B cell (primary cell): ENCODE data around the gene IGSF3. TPM values are rescaled to one million over a fixed set of nuclear protein-coding genes. Genes with fewer than 3 reads are reported as not detected.
"Not testable (repeated sequence)": the region's sequence is repeated elsewhere in the genome, so short reads cannot be mapped to it uniquely, and the experiment has no call there.

Source experiments
- ATAC-seq: fragments of 200-7000 bp; cut with Tn5 transposase; one replicate; pipeline ENCODE4 v1.10.0; 2021; ENCODE audit warnings: low read depth, mild to moderate bottlenecking, moderate number of reproducible peaks, moderate library complexity
- CTCF ChIA-PET: fragments of 350-600 bp; sonication (Branson Sonifier 250); formaldehyde crosslinking; loops from one replicate; lab custom pipeline; 2021; ENCODE audit warnings: antibody characterized with exemption, inconsistent platforms; lab: Charles Lee
- POLR2A ChIA-PET: fragments of 350-600 bp; sonication (Branson Sonifier 250); formaldehyde crosslinking; loops from one replicate; lab custom pipeline; 2021; ENCODE audit warnings: antibody characterized with exemption; lab: Charles Lee
- DNase-seq: peaks from one replicate; pipeline ENCODE4 v3.0.0; 2013
- H2AFZ ChIP-seq: 2 replicates; pipeline ENCODE4 v1.6.1; 2012; ENCODE audit warnings: mild to moderate bottlenecking, low read depth, low read length; ENCODE audit not compliant: insufficient read depth, poor library complexity, severe bottlenecking
- H3K27ac ChIP-seq, 2 donors: 1 replicate in 1 of 2; 2 replicates in 1 of 2; pipeline ENCODE4 v1.5.1; 2012 to 2013; ENCODE audit warnings: low read length in 2 of 2, mild to moderate bottlenecking in 2 of 2, moderate library complexity in 1 of 2
- H3K27me3 ChIP-seq, 4 experiments: fragments of 200-600 bp in 1 of 4; sonication (generic) in 1 of 4; replicated peaks in 1 of 4; 1 replicate in 2 of 4; 2 replicates in 2 of 4; pipeline versions ENCODE4 v1.6.1 to v1.7.0; 2013 to 2016; ENCODE audit warnings: low read length in 3 of 4, mild to moderate bottlenecking in 2 of 4, mixed read lengths in 1 of 4, moderate library complexity in 1 of 4; ENCODE audit not compliant: insufficient read depth in 4 of 4, control insufficient read depth in 3 of 4; ENCODE audit errors: control extremely low read depth in 1 of 4
- H3K36me3 ChIP-seq, 2 experiments: replicated peaks in 1 of 2; 1 replicate in 1 of 2; 2 replicates in 1 of 2; pipeline versions ENCODE4 v1.6.1 to v1.7.1; 2013; ENCODE audit warnings: low read length in 1 of 2; ENCODE audit not compliant: insufficient read depth in 2 of 2, control insufficient read depth in 1 of 2; ENCODE audit errors: control extremely low read depth in 1 of 2, extremely low read depth in 1 of 2
- H3K4me1 ChIP-seq, 2 donors: fragments of 200-600 bp in 1 of 2; sonication (generic) in 1 of 2; 1 replicate in 1 of 2; 2 replicates in 1 of 2; pipeline versions ENCODE4 v1.5.1 to v1.6.1; 2013 to 2017; ENCODE audit warnings: low read length in 2 of 2; ENCODE audit not compliant: control insufficient read depth in 2 of 2, insufficient read depth in 2 of 2
- H3K4me2 ChIP-seq: replicated peaks from 2 replicates; pipeline ENCODE3; 2012; ENCODE audit warnings: mild to moderate bottlenecking, low read depth, low read length; ENCODE audit not compliant: poor library complexity, severe bottlenecking
- H3K4me3 ChIP-seq, 5 experiments: fragments of 200-600 bp in 1 of 5; sonication (generic) in 1 of 5; 1 replicate in 3 of 5; 2 replicates in 2 of 5; pipeline versions ENCODE4 v1.5.1 to v1.7.0; 2011 to 2016; ENCODE audit warnings: low read length in 4 of 5, mild to moderate bottlenecking in 4 of 5, low read depth in 2 of 5, control low read depth in 1 of 5, moderate library complexity in 1 of 5; ENCODE audit not compliant: insufficient read depth in 1 of 5; ENCODE audit errors: control extremely low read depth in 1 of 5, extremely low read depth in 1 of 5
- H3K79me2 ChIP-seq: fragments of 200-600 bp; sonication (generic); one replicate; pipeline ENCODE4 v1.6.0; 2016; ENCODE audit warnings: low read length; ENCODE audit not compliant: control insufficient read depth, insufficient read depth
- H3K9ac ChIP-seq: fragments of 200-600 bp; sonication (generic); 2 replicates; pipeline ENCODE4 v1.6.1; 2017; ENCODE audit warnings: mild to moderate bottlenecking, low read length, moderate library complexity
- H3K9me3 ChIP-seq, 3 donors: one replicate each; pipeline versions ENCODE4 v1.6.1 to v1.7.1; 2013; ENCODE audit warnings: low read length in 2 of 3; ENCODE audit not compliant: control insufficient read depth in 2 of 3, insufficient read depth in 1 of 3; ENCODE audit errors: control extremely low read depth in 1 of 3
- H4K20me1 ChIP-seq: 2 replicates; pipeline ENCODE4 v1.6.0; 2012; ENCODE audit warnings: mild to moderate bottlenecking, low read length; ENCODE audit not compliant: insufficient read depth, control insufficient read depth, poor library complexity, severe bottlenecking
- H3K27ac Mint-ChIP-seq: one replicate; pipeline ENCODE4 v1.8.0; 2021; ENCODE audit warnings: mixed read lengths
- H3K27me3 Mint-ChIP-seq: one replicate; pipeline ENCODE4 v1.8.0; 2021; ENCODE audit warnings: mixed read lengths
- H3K4me1 Mint-ChIP-seq: one replicate; pipeline ENCODE4 v1.8.0; 2021; ENCODE audit warnings: mixed read lengths
- H3K4me3 Mint-ChIP-seq: one replicate; pipeline ENCODE4 v1.8.0; 2021; ENCODE audit warnings: mixed read lengths
- H3K9me3 Mint-ChIP-seq: one replicate; pipeline ENCODE4 v1.8.0; 2022; ENCODE audit warnings: mixed read lengths; ENCODE audit not compliant: insufficient read depth
- WGBS: methylation state at CpG from one replicate; pipeline ENCODE4 v1.1.5; 2013; ENCODE audit warnings: missing lambda C conversion rate; ENCODE audit not compliant: insufficient coverage; 5-methylcytosine and 5-hydroxymethylcytosine counted together
- intact Hi-C: fragments of 100-400 bp; cut with micrococcal nuclease; formaldehyde crosslinking; loops from one replicate; pipeline ENCODE4 v1.10.0; 2022
- polyA plus RNA-seq: library from polyadenylated mRNA; depleted of rRNA; stranded (reverse); fragments of >200 nt; gene quantifications from 2 replicates; pipeline ENCODE4 v1.2.3, GENCODE V29; 2012
- total RNA-seq, 2 donors: library from RNA; stranded (reverse); fragments of 120-200 nt in 1 of 2; gene quantifications; 1 replicate in 1 of 2; 2 replicates in 1 of 2; pipeline versions ENCODE4 v1.2.3 to v1.2.4, GENCODE V29; 2013 to 2022

IGSF3 gene
- total and polyA plus RNA-seq, 2 donors (not counting 1 experiment from before 2014, with no cell fraction given): 0.49 TPM; not detected in 1

GRCh38 chr1:116645802-116646672, 21.5 kb downstream of the IGSF3 start:
- DNase-seq, H3K9ac ChIP-seq, H3K27me3 ChIP-seq, H4K20me1 ChIP-seq, H3K27me3 Mint-ChIP-seq, H3K36me3 ChIP-seq, H3K9me3 Mint-ChIP-seq, H3K4me2 ChIP-seq, ATAC-seq, H3K4me3 ChIP-seq, H3K4me3 Mint-ChIP-seq, CTCF ChIA-PET, H3K4me1 ChIP-seq, H3K27ac ChIP-seq, H2AFZ ChIP-seq, POLR2A ChIA-PET, H3K4me1 Mint-ChIP-seq, H3K79me2 ChIP-seq, H3K27ac Mint-ChIP-seq, H3K9me3 ChIP-seq, intact Hi-C loops: not testable (repeated sequence)
- 86% methylated on average over 13 of the region's 16 CpGs for WGBS

GRCh38 chr1:116644993-116645392, 22.5 kb downstream of the IGSF3 start:
- H3K27me3 ChIP-seq, DNase-seq, H3K4me2 ChIP-seq, H2AFZ ChIP-seq, H3K9me3 Mint-ChIP-seq, H4K20me1 ChIP-seq, POLR2A ChIA-PET, H3K9ac ChIP-seq, H3K27ac Mint-ChIP-seq, intact Hi-C loops, H3K4me1 ChIP-seq, H3K4me3 Mint-ChIP-seq, H3K27ac ChIP-seq, ATAC-seq, H3K27me3 Mint-ChIP-seq, H3K4me1 Mint-ChIP-seq, H3K9me3 ChIP-seq, H3K4me3 ChIP-seq, CTCF ChIA-PET, H3K79me2 ChIP-seq, H3K36me3 ChIP-seq: not testable (repeated sequence)
- no CpG with 5 or more reads among the region's 2 CpGs for WGBS

GRCh38 chr1:116644096-116644495, 23.4 kb downstream of the IGSF3 start:
- H3K36me3 ChIP-seq, H3K9ac ChIP-seq, H3K27ac ChIP-seq, H3K27ac Mint-ChIP-seq, ATAC-seq, H3K9me3 ChIP-seq, CTCF ChIA-PET, H3K4me3 ChIP-seq, H3K27me3 Mint-ChIP-seq, H3K27me3 ChIP-seq, H4K20me1 ChIP-seq, H3K4me1 Mint-ChIP-seq, H3K4me2 ChIP-seq, H3K9me3 Mint-ChIP-seq, H2AFZ ChIP-seq, H3K79me2 ChIP-seq, H3K4me3 Mint-ChIP-seq, H3K4me1 ChIP-seq, POLR2A ChIA-PET, intact Hi-C loops, DNase-seq: not testable (repeated sequence)
- WGBS: 100% methylated on average over 4 of the region's 5 CpGs

- H3K9ac ChIP-seq, H3K4me2 ChIP-seq, H3K27ac Mint-ChIP-seq, H3K4me1 ChIP-seq, H3K9me3 ChIP-seq, CTCF ChIA-PET, H3K79me2 ChIP-seq, H3K4me3 ChIP-seq, H2AFZ ChIP-seq, H3K9me3 Mint-ChIP-seq, H3K4me1 Mint-ChIP-seq, POLR2A ChIA-PET, ATAC-seq, DNase-seq, H4K20me1 ChIP-seq, H3K36me3 ChIP-seq, H3K4me3 Mint-ChIP-seq, H3K27me3 Mint-ChIP-seq, H3K27me3 ChIP-seq, intact Hi-C loops, H3K27ac ChIP-seq: not testable (repeated sequence)
- 88% methylated on average over 12 of the region's 12 CpGs for WGBS
Observed at GRCh38 chr1:116643281-116643751, 24.2 kb downstream of the IGSF3 start.
